ENCODE measurements around the gene SERPINC1.

- TF ChIP-seq, protein P1, sequence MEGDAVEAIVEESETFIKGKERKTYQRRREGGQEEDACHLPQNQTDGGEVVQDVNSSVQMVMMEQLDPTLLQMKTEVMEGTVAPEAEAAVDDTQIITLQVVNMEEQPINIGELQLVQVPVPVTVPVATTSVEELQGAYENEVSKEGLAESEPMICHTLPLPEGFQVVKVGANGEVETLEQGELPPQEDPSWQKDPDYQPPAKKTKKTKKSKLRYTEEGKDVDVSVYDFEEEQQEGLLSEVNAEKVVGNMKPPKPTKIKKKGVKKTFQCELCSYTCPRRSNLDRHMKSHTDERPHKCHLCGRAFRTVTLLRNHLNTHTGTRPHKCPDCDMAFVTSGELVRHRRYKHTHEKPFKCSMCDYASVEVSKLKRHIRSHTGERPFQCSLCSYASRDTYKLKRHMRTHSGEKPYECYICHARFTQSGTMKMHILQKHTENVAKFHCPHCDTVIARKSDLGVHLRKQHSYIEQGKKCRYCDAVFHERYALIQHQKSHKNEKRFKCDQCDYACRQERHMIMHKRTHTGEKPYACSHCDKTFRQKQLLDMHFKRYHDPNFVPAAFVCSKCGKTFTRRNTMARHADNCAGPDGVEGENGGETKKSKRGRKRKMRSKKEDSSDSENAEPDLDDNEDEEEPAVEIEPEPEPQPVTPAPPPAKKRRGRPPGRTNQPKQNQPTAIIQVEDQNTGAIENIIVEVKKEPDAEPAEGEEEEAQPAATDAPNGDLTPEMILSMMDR (IDR thresholded peaks at IDR 0.05; ENCODE audit: control extremely low read depth in 1 of 3, insufficient read depth in 1 of 3, low read depth in 1 of 3, low read length in 3 of 3) = no peak
- TF ChIP-seq EGR1 (IDR thresholded peaks at IDR 0.05; ENCODE audit: borderline replicate concordance, low read depth, low read length) = no peak
- no peak for TF ChIP-seq CBX5 (IDR thresholded peaks at IDR 0.05; ENCODE audit: low read depth, low read length)
- no peak for TF ChIP-seq EP300 (IDR thresholded peaks at IDR 0.05; ENCODE audit: borderline replicate concordance in 1 of 2, low read depth in 2 of 2, low read length in 2 of 2)
- TF ChIP-seq EZH2 (IDR thresholded peaks at IDR 0.05; ENCODE audit: low read depth, low read length, severe bottlenecking) = no peak
- no peak for TF ChIP-seq CREB1 (IDR thresholded peaks at IDR 0.05)
- TF ChIP-seq KDM1A (IDR thresholded peaks at IDR 0.05; ENCODE audit: borderline replicate concordance, low read length) = no peak
- no peak for TF ChIP-seq JUN (IDR thresholded peaks at IDR 0.05; ENCODE audit: low read depth, low read length)
Observed at GRCh38 chr1:173863224-173864161, 53.6 kb downstream of the SERPINC1 start.

Data from H1 (cell line).